Panc1 (cell line): ENCODE data around the gene INSYN2A.

Source experiments
- CTCF ChIP-seq: fragments of 450-650 bp; IDR thresholded peaks from 2 replicates; pipeline ENCODE4 v1.5.1; 2017; ENCODE audit warnings: mild to moderate bottlenecking
- POLR2AphosphoS5 ChIP-seq: IDR thresholded peaks from 2 replicates; pipeline ENCODE4 v1.6.1; 2012; ENCODE audit warnings: mild to moderate bottlenecking, low read depth, low read length, moderate library complexity

- TF ChIP-seq CTCF, result no peak
- TF ChIP-seq POLR2AphosphoS5, result no peak
Observed at GRCh38 chr10:127154831-127155620, 41.4 kb downstream of the INSYN2A start.
